H9 (cell line): Measurements from ENCODE around the gene GZMH. TPM values are rescaled to one million over a fixed set of nuclear protein-coding genes. Genes with fewer than 3 reads are reported as not detected.

Source experiments
- DNase-seq: peaks from one replicate; pipeline ENCODE4 v3.0.0-alpha.2; 2017
- H2AFZ ChIP-seq: one replicate; pipeline ENCODE4 v1.6.1; 2013; ENCODE audit warnings: mild to moderate bottlenecking, low read length, control low read depth, moderate library complexity
- H2AK5ac ChIP-seq: 2 replicates; pipeline ENCODE4 v1.6.1; 2013; ENCODE audit warnings: low read length, control low read depth, mixed read lengths; ENCODE audit not compliant: insufficient read length
- H2BK120ac ChIP-seq: one replicate; pipeline ENCODE4 v1.6.1; 2013; ENCODE audit warnings: low read depth, mild to moderate bottlenecking, low read length, control low read depth, inconsistent platforms; ENCODE audit not compliant: poor library complexity, severe bottlenecking
- H2BK12ac ChIP-seq: 2 replicates; pipeline ENCODE4 v1.6.1; 2013; ENCODE audit warnings: low read length, control low read depth, mixed read lengths, low read depth; ENCODE audit not compliant: insufficient read length
- H2BK15ac ChIP-seq: 2 replicates; pipeline ENCODE4 v1.6.1; 2013; ENCODE audit warnings: low read depth, low read length, control low read depth
- H2BK20ac ChIP-seq: one replicate; pipeline ENCODE4 v1.6.1; 2013; ENCODE audit warnings: low read depth, mild to moderate bottlenecking, low read length, control low read depth, inconsistent platforms; ENCODE audit not compliant: poor library complexity, severe bottlenecking
- H2BK5ac ChIP-seq: 2 replicates; pipeline ENCODE4 v1.6.1; 2013; ENCODE audit warnings: low read length, control low read depth, mixed read lengths; ENCODE audit not compliant: insufficient read length
- H3K14ac ChIP-seq: 2 replicates; pipeline ENCODE4 v1.6.1; 2013; ENCODE audit warnings: low read length, control low read depth; ENCODE audit not compliant: insufficient read depth
- H3K18ac ChIP-seq: 2 replicates; pipeline ENCODE4 v1.6.1; 2013; ENCODE audit warnings: low read depth, mild to moderate bottlenecking, mixed read lengths, low read length, control low read depth; ENCODE audit not compliant: insufficient read length
- H3K23ac ChIP-seq: 2 replicates; pipeline ENCODE4 v1.6.1; 2013; ENCODE audit warnings: low read length, control low read depth, mixed read lengths, low read depth; ENCODE audit not compliant: insufficient read length
- H3K23me2 ChIP-seq: 2 replicates; pipeline ENCODE4 v1.6.1; 2013; ENCODE audit warnings: low read depth, mild to moderate bottlenecking, mixed read lengths, low read length, control low read depth; ENCODE audit not compliant: insufficient read length, poor library complexity, severe bottlenecking
- H3K27ac ChIP-seq: 2 replicates; pipeline ENCODE4 v1.5.1; 2013; ENCODE audit warnings: low read length, control low read depth, mixed read lengths, low read depth; ENCODE audit not compliant: insufficient read length
- H3K27me3 ChIP-seq: 2 replicates; pipeline ENCODE4 v1.6.1; 2013; ENCODE audit warnings: low read length, control low read depth, inconsistent platforms; ENCODE audit not compliant: insufficient read depth
- H3K4ac ChIP-seq: 2 replicates; pipeline ENCODE4 v1.6.1; 2013; ENCODE audit warnings: low read depth, mild to moderate bottlenecking, control low read depth, inconsistent platforms, low read length, moderate library complexity
- H3K4me1 ChIP-seq: 2 replicates; pipeline ENCODE4 v1.6.1; 2013; ENCODE audit warnings: low read length, control low read depth, inconsistent platforms; ENCODE audit not compliant: insufficient read depth
- H3K4me2 ChIP-seq: 2 replicates; pipeline ENCODE4 v1.6.1; 2013; ENCODE audit warnings: low read length, control low read depth, mixed read lengths; ENCODE audit not compliant: insufficient read length, insufficient read depth
- H3K56ac ChIP-seq: 2 replicates; pipeline ENCODE4 v1.6.1; 2013; ENCODE audit warnings: low read depth, mild to moderate bottlenecking, mixed read lengths, low read length, control low read depth; ENCODE audit not compliant: insufficient read length
- H3K79me1 ChIP-seq: 2 replicates; pipeline ENCODE4 v1.6.1; 2013; ENCODE audit warnings: low read depth, mild to moderate bottlenecking, moderate library complexity, low read length, control low read depth, inconsistent platforms; ENCODE audit not compliant: insufficient read depth, poor library complexity, severe bottlenecking
- H3K79me2 ChIP-seq: 2 replicates; pipeline ENCODE4 v1.6.1; 2013; ENCODE audit warnings: low read length, control low read depth, inconsistent platforms; ENCODE audit not compliant: insufficient read depth
- H3K9ac ChIP-seq: 2 replicates; pipeline ENCODE4 v1.6.1; 2013; ENCODE audit warnings: low read length, control low read depth, mixed read lengths; ENCODE audit not compliant: insufficient read length; ENCODE audit errors: extremely low read depth
- H3K9me3 ChIP-seq: one replicate; pipeline ENCODE4 v1.6.1; 2013; ENCODE audit warnings: low read depth, low read length, inconsistent platforms; ENCODE audit not compliant: control insufficient read depth
- H3T11ph ChIP-seq: one replicate; pipeline ENCODE4 v1.6.1; 2013; ENCODE audit warnings: mild to moderate bottlenecking, low read length, control low read depth, inconsistent platforms
- H4K20me1 ChIP-seq: one replicate; pipeline ENCODE4 v1.6.1; 2013; ENCODE audit not compliant: control insufficient read depth, insufficient read length, insufficient read depth
- H4K5ac ChIP-seq: 2 replicates; pipeline ENCODE4 v1.6.1; 2013; ENCODE audit warnings: low read depth, mild to moderate bottlenecking, mixed read lengths, low read length, control low read depth; ENCODE audit not compliant: insufficient read length
- H4K8ac ChIP-seq: replicated peaks from 2 replicates; pipeline ENCODE4 v1.6.1; 2013; ENCODE audit warnings: low read length, control low read depth, mixed read lengths, low read depth; ENCODE audit not compliant: insufficient read length
- H4K91ac ChIP-seq: 2 replicates; pipeline ENCODE4 v1.6.1; 2013; ENCODE audit warnings: low read depth, mild to moderate bottlenecking, moderate library complexity, mixed read lengths, low read length, control low read depth; ENCODE audit not compliant: insufficient read length
- H3K27ac Mint-ChIP-seq, 3 experiments: 2 replicates in 2 of 3; 3 replicates in 1 of 3; pipeline ENCODE4 v1.8.0; 2020 to 2021; ENCODE audit warnings: mixed read lengths in 3 of 3, mild to moderate bottlenecking in 1 of 3, moderate library complexity in 1 of 3
- H3K27me3 Mint-ChIP-seq: 2 replicates; pipeline ENCODE4 v1.8.0; 2021; ENCODE audit warnings: low read depth, mild to moderate bottlenecking, moderate library complexity, mixed read lengths
- H3K36me3 Mint-ChIP-seq, 3 experiments: 2 replicates in 2 of 3; 3 replicates in 1 of 3; pipeline ENCODE4 v1.8.0; 2020 to 2021; ENCODE audit warnings: low read depth in 3 of 3, mixed read lengths in 3 of 3; ENCODE audit not compliant: insufficient read depth in 1 of 3
- H3K4me1 Mint-ChIP-seq, 2 experiments: 2 replicates each; pipeline ENCODE4 v1.8.0; 2020; ENCODE audit warnings: mixed read lengths in 2 of 2
- H3K4me3 Mint-ChIP-seq, 2 experiments: 2 replicates in 1 of 2; 3 replicates in 1 of 2; pipeline ENCODE4 v1.8.0; 2020 to 2021; ENCODE audit warnings: mild to moderate bottlenecking in 2 of 2, mixed read lengths in 2 of 2, moderate library complexity in 1 of 2
- H3K9me3 Mint-ChIP-seq, 2 experiments: 2 replicates in 1 of 2; 3 replicates in 1 of 2; pipeline ENCODE4 v1.8.0; 2020; ENCODE audit warnings: mild to moderate bottlenecking in 2 of 2, mixed read lengths in 2 of 2, moderate library complexity in 1 of 2
- CTCF ChIP-seq: fragments of 200-600 bp; sonication (generic); conservative IDR thresholded peaks from 3 replicates; pipeline ENCODE4 v1.8.0; 2021; ENCODE audit warnings: antibody characterized with exemption, mild to moderate bottlenecking
- WGBS: extraction: QIAGEN DNeasy Blood & Tissue Kit; methylation state at CpG from one replicate; pipeline ENCODE4 v1.1.7; 2013; ENCODE audit warnings: missing lambda C conversion rate, low lambda C conversion rate, mixed read lengths; ENCODE audit not compliant: insufficient read length; ENCODE audit errors: extremely low coverage; 5-methylcytosine and 5-hydroxymethylcytosine counted together
- total RNA-seq: library from RNA; stranded (reverse); gene quantifications from 2 replicates; pipeline ENCODE4 v1.2.1, GENCODE V29; 2021

The GZMH gene
- total RNA-seq, 1 experiment from 2014 or later = not detected

GRCh38 chr14:24566318-24566717 lies 43.2 kb downstream of the GZMH start:
- Histone ChIP-seq H3K4me1 (no peaks in the 10 kb centered on the region), H2BK12ac (no peak overlapping the region), H2AK5ac (no peak overlapping the region), H4K8ac (no peak overlapping the region), H2BK20ac (no peak overlapping the region), H3K9ac (no peak overlapping the region), H3K56ac (no peak overlapping the region), H2BK120ac (no peak overlapping the region), H4K91ac (no peak overlapping the region), H4K5ac (no peak overlapping the region), H4K20me1 (no peaks in the 10 kb centered on the region), H3K23ac (no peak overlapping the region), H3K79me2 (no peaks in the 10 kb centered on the region), H3K79me1 (no peaks in the 10 kb centered on the region), H2BK15ac (no peak overlapping the region), H2BK5ac (no peak overlapping the region), H2AFZ (no peak overlapping the region), H3K4ac (no peak overlapping the region), H3K9me3 (peaks cover 13% of the 10 kb centered on the region), H3K14ac (no peak overlapping the region), H3K18ac (no peak overlapping the region), H3K27me3 (no peaks in the 10 kb centered on the region), H3K27ac (no peak overlapping the region), H3K23me2 (no peaks in the 10 kb centered on the region), H3K4me2 (no peak overlapping the region), H3T11ph (no peak overlapping the region)
- DNase-seq = no peak
- Mint-ChIP-seq H3K4me1 (no peaks in the 10 kb centered on the region), H3K9me3 (peaks cover 21 to 89% of the 10 kb centered on the region in 2 experiments), H3K36me3 (peaks cover 6 to 29% (median 6%) of the 10 kb centered on the region in 3 experiments; a peak in 5 of 7 replicates), H3K27ac (no peak overlapping the region), H3K27me3 (no peaks in the 10 kb centered on the region; the same call in 1 of the 2 replicates), H3K4me3 (no peak overlapping the region)
- TF ChIP-seq CTCF = no peak
- no CpG with 5 or more reads among the region's 2 CpGs for WGBS
